Activated CD8-positive, alpha-beta T cell treated with anti-CD3 and anti-CD28 coated beads, Interleukin-2, amount 10 ng/mL, durations not matched to agents 7 days and 5 days (primary cell): ENCODE measurements around the gene MSH2. TPM values are rescaled to one million over a fixed set of nuclear protein-coding genes. Genes with fewer than 3 reads are reported as not detected.
"Not testable (repeated sequence)": the region's sequence is repeated elsewhere in the genome, so short reads cannot be mapped to it uniquely, and the experiment has no call there.

Experiments used
- ATAC-seq: fragments of 150-1000 bp; cut with Tn5 transposase; one replicate; pipeline ENCODE4 v1.10.0; 2021; ENCODE audit warnings: moderate library complexity
- CTCF ChIA-PET: fragments of 350-600 bp; sonication (Branson Sonifier 250); formaldehyde crosslinking; loops from one replicate; lab custom pipeline; 2021; ENCODE audit warnings: antibody characterized with exemption; lab: Charles Lee
- POLR2A ChIA-PET: fragments of 350-600 bp; sonication (Branson Sonifier 250); formaldehyde crosslinking; loops from one replicate; lab custom pipeline; 2021; ENCODE audit warnings: antibody characterized with exemption; lab: Charles Lee
- DNase-seq: peaks from one replicate; pipeline ENCODE4 v3.0.0-alpha.2; 2020
- H3K27ac Mint-ChIP-seq: one replicate; pipeline ENCODE4 v1.8.0; 2021; ENCODE audit warnings: mild to moderate bottlenecking, mixed read lengths
- H3K27me3 Mint-ChIP-seq: one replicate; pipeline ENCODE4 v1.8.0; 2021; ENCODE audit warnings: low read depth, mixed read lengths
- H3K36me3 Mint-ChIP-seq: one replicate; pipeline ENCODE4 v1.8.0; 2021; ENCODE audit warnings: low read depth, mixed read lengths
- H3K4me1 Mint-ChIP-seq: one replicate; pipeline ENCODE4 v1.8.0; 2021; ENCODE audit warnings: low read depth, mixed read lengths
- H3K4me3 Mint-ChIP-seq: one replicate; pipeline ENCODE4 v1.8.0; 2021; ENCODE audit warnings: mild to moderate bottlenecking, mixed read lengths
- H3K9me3 Mint-ChIP-seq: one replicate; pipeline ENCODE4 v1.8.0; 2022; ENCODE audit warnings: mixed read lengths; ENCODE audit not compliant: insufficient read depth
- total RNA-seq, 2 experiments: library from RNA; stranded (reverse); gene quantifications; one replicate each; pipeline ENCODE4 v1.2.3, GENCODE V29; 2021

MSH2 gene
- total RNA-seq, 2 experiments from 2014 or later, result 52.5 to 59.3 TPM

GRCh38 chr2:47499621-47500309, 96.8 kb downstream of the MSH2 start:
- H3K36me3 Mint-ChIP-seq, result peaks cover 29% of the 10 kb centered on the region
- ChIA-PET CTCF (no interaction called here), POLR2A (no interaction called here)
- H3K27ac Mint-ChIP-seq, result peak overlapping the region; percentile 43
- ATAC-seq (no peak), DNase-seq (no peak)
- H3K27me3 Mint-ChIP-seq, result no peaks in the 10 kb centered on the region
- peaks cover 18% of the 10 kb centered on the region for H3K9me3 Mint-ChIP-seq
- H3K4me3 Mint-ChIP-seq, result no peak overlapping the region
- peaks cover 20% of the 10 kb centered on the region for H3K4me1 Mint-ChIP-seq

- CTCF ChIA-PET, result interaction anchor here (1.0 to 1.9 kb wide), 3 partner anchors 9 to 99 kb away, joined by 3 to 13 read pairs (median 3); partner anchors contain the start of gene MSH2
- H3K4me3 Mint-ChIP-seq, result peak overlapping the region; percentile 42
These were observed 98.6 kb downstream of the MSH2 start for GRCh38 chr2:47501374-47502200.

GRCh38 chr2:47502498-47502897, 99.5 kb downstream of the MSH2 start:
- Mint-ChIP-seq H3K36me3 (peaks cover 38% of the 10 kb centered on the region), H3K27ac (peak overlapping the region; percentile 68), H3K4me1 (peaks cover 20% of the 10 kb centered on the region), H3K9me3 (peaks cover 23% of the 10 kb centered on the region)
- not testable (repeated sequence) for H3K27me3 Mint-ChIP-seq, ATAC-seq, DNase-seq, H3K4me3 Mint-ChIP-seq
- POLR2A ChIA-PET, result interaction anchor here (0.7 kb wide), 1 partner anchor 19 kb away, joined by 3 read pairs; no protein-coding TSS in a partner anchor
- CTCF ChIA-PET, result interaction anchor here (1.1 kb wide), 1 partner anchor 100 kb away, joined by 3 read pairs; the partner anchor contains the start of gene MSH2

More at GRCh38 chr2:47501374-47502200, 98.6 kb downstream of the MSH2 start:
- POLR2A ChIA-PET, result interaction anchor here (0.7 to 1.2 kb wide), 4 partner anchors 10 to 20 kb away, joined by 3 to 5 read pairs (median 4); no protein-coding TSS in a partner anchor
- DNase-seq (peak; percentile 36), ATAC-seq (peak; percentile 42)
- no peaks in the 10 kb centered on the region for H3K27me3 Mint-ChIP-seq
- H3K4me1 Mint-ChIP-seq, result peaks cover 20% of the 10 kb centered on the region
- peak overlapping the region; percentile 92 for H3K27ac Mint-ChIP-seq
- H3K36me3 Mint-ChIP-seq, result peaks cover 38% of the 10 kb centered on the region
- peaks cover 26% of the 10 kb centered on the region for H3K9me3 Mint-ChIP-seq

GRCh38 chr2:47503481-47504070, 100.6 kb downstream of the MSH2 start:
- ChIA-PET POLR2A (no interaction called here), CTCF (no interaction called here)
- no peaks in the 10 kb centered on the region for H3K27me3 Mint-ChIP-seq
- H3K4me3 Mint-ChIP-seq, result no peak overlapping the region
- DNase-seq, result no peak
- ATAC-seq, result no peak
- H3K4me1 Mint-ChIP-seq, result peaks cover 23% of the 10 kb centered on the region
- no peak overlapping the region for H3K27ac Mint-ChIP-seq
- H3K36me3 Mint-ChIP-seq, result peaks cover 39% of the 10 kb centered on the region
- peaks cover 26% of the 10 kb centered on the region for H3K9me3 Mint-ChIP-seq

DNA sequence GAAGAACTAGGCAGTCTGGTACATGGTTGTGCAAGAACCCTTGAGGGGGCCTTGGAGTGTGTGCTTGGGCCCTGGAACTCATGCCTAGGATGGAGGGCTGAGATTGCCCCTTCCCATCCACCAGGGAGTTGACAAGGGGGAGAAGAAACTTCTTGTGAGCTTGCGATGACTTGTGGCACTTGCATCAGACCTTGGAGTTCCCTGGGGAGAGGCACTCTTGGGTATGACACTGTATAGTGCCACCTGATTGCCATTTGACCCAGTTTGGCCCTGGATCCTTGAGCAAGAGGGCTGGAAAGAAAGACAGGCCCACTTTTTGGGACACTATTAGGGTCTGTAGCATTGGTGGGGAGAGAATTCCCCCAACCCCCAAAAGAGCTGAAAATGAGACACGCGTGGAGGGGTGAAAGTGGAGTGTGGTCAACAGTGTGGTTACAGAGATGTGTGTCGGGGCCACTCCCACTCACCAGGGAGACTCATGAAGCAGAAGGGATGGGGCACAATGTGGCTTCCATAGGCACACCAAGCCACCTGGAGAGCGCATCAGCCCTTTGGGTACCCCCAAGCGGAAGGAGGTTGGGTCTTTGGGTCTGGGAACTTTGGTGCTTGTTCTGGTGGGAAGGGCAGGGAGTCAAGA, 101.3 kb downstream of the MSH2 start:
- peaks cover 42% of the 10 kb centered on the region for H3K36me3 Mint-ChIP-seq
- POLR2A ChIA-PET, result no interaction called here
- H3K4me3 Mint-ChIP-seq, result no peak overlapping the region
- H3K9me3 Mint-ChIP-seq, result peaks cover 30% of the 10 kb centered on the region
- no peak overlapping the region for H3K27ac Mint-ChIP-seq
- peaks cover 30% of the 10 kb centered on the region for H3K4me1 Mint-ChIP-seq
- DNase-seq, result no peak
- CTCF ChIA-PET, result no interaction called here
- no peak for ATAC-seq
- no peaks in the 10 kb centered on the region for H3K27me3 Mint-ChIP-seq

DNA sequence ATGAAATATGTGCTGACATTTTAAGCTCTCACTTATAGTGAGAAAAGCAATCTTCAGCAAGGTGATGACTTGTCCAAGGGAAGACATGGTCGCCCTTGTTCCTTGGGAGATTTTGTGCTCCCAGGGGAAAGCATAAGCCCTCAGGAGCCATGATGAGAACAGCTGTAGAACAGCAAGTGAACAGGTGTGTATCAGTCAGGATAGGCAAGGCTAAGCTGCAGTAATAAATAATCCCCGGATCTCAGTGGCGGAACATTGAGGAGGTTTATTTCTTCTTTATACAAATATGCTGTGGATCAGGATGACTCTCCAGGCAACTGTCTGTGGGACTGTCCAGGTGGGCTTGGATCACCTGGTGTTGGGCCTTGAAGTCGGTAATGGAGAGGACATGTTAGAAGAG, 103.1 kb downstream of the MSH2 start:
- Mint-ChIP-seq H3K36me3 (peaks cover 34% of the 10 kb centered on the region), H3K4me3 (no peak overlapping the region), H3K27me3 (no peaks in the 10 kb centered on the region), H3K27ac (no peak overlapping the region), H3K4me1 (peaks cover 35% of the 10 kb centered on the region), H3K9me3 (peaks cover 20% of the 10 kb centered on the region)
- ChIA-PET POLR2A (no interaction called here), CTCF (interaction anchor here (1.2 kb wide), 1 partner anchor 15 kb away, joined by 4 read pairs; no protein-coding TSS in a partner anchor)
- no peak for DNase-seq
- no peak for ATAC-seq

DNA sequence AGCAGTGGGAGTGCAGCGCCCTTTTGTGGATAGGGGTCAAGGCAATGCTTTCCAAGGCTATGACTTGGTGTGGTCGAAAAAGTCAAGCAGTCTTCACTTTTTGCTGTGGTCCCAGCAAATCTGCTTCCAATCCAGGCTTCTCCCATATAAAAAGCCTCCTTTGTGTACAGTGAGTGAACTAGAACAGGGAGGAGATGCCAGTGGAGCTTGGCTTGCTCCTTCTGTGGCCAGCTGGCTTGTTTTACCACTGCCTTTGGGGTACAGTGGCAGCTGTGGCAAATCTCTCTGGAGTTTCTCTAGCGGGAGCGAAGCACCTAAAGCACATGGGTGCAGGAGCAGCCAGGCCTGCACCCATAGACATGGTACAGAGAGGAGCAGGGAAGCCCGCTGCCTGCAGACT, 103.5 kb downstream of the MSH2 start:
- Mint-ChIP-seq H3K9me3 (peaks cover 20% of the 10 kb centered on the region), H3K27me3 (no peaks in the 10 kb centered on the region), H3K27ac (no peak overlapping the region), H3K4me1 (peaks cover 31% of the 10 kb centered on the region), H3K36me3 (peaks cover 31% of the 10 kb centered on the region), H3K4me3 (no peak overlapping the region)
- CTCF ChIA-PET, result interaction anchor here (1.2 kb wide), 1 partner anchor 15 kb away, joined by 4 read pairs; no protein-coding TSS in a partner anchor
- POLR2A ChIA-PET, result no interaction called here
- ATAC-seq, result no peak
- DNase-seq, result no peak

DNA sequence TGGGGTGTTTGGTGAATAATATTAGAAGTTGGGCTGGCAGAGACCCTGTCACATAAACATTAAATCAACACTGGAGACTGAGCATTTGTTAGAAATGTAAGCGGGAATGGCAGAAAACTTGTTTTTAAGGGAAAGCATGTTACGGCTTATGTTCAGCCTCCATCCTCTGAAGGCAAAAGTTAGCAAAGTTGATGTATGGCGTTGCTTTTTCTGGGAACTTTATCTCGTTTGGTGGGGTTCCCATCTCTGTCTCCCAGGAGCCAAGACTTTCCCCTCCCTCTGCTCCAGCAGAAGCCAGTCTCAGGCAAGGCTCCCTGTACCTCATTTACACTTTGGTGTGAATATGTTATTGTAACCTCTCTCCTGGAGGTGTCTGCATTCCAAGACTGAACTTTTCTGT, 105.1 kb downstream of the MSH2 start:
- CTCF ChIA-PET, result interaction anchor here (4.6 kb wide), 1 partner anchor 13 kb away, joined by 17 read pairs; no protein-coding TSS in a partner anchor
- POLR2A ChIA-PET, result no interaction called here
- DNase-seq, result no peak
- no peak for ATAC-seq
- no peak overlapping the region for H3K4me3 Mint-ChIP-seq
- H3K36me3 Mint-ChIP-seq, result peaks cover 25% of the 10 kb centered on the region
- peaks cover 21% of the 10 kb centered on the region for H3K4me1 Mint-ChIP-seq
- no peak overlapping the region for H3K27ac Mint-ChIP-seq
- peaks cover 20% of the 10 kb centered on the region for H3K9me3 Mint-ChIP-seq
- H3K27me3 Mint-ChIP-seq, result no peaks in the 10 kb centered on the region

DNA sequence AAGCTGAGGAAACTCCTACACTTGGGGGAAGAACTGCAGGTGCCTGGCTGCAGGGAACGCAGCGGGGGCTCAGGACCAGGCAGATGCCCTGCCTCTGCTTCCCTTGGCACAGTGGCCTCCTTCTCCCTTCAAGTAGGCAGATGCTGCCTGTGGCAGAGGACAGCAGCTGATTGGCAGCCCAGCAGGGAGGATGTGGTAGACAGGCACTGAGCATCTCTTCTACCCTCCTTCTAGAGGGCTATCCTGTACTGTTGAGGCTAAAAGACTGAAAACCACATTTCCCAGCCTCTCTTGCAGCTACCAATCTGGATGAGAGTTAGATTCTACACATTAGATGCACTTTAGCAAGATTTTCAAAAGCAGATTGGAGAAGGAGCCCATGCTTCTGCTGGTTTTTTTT, 105.7 kb downstream of the MSH2 start:
- no peak for ATAC-seq
- POLR2A ChIA-PET, result interaction anchor here (0.6 kb wide), 1 partner anchor 196 kb away, joined by 3 read pairs; no protein-coding TSS in a partner anchor

DNA sequence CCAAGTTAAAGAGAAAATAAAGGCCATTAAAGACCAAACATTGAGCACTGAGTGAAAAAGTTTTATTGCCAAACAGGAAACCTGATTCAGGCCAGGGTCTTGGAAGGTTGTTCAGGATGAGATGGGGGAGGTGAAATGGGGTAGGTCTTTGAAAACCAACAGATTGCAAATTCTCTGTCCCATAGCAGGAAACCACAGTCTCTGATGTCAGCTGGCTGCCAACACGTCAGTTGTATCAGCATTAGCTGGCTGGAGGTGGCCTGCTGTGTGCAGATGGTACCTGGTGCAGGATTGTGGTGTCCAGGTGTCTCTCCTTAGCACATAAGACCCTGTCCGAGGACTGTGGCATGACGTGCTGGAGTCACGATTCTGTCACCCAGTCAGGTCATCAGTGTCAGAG, 106.3 kb downstream of the MSH2 start:
- Mint-ChIP-seq H3K27me3 (no peaks in the 10 kb centered on the region), H3K4me3 (no peak overlapping the region), H3K36me3 (peaks cover 23% of the 10 kb centered on the region), H3K4me1 (peaks cover 21% of the 10 kb centered on the region), H3K9me3 (peaks cover 20% of the 10 kb centered on the region), H3K27ac (no peak overlapping the region)
- DNase-seq, result no peak
- ATAC-seq, result no peak
- CTCF ChIA-PET, result interaction anchor here (4.6 kb wide), 1 partner anchor 12 kb away, joined by 17 read pairs; no protein-coding TSS in a partner anchor
- POLR2A ChIA-PET, result interaction anchor here (0.6 kb wide), 1 partner anchor 195 kb away, joined by 3 read pairs; no protein-coding TSS in a partner anchor

More for the DNA sequence above, 105.7 kb downstream of the MSH2 start:
- Mint-ChIP-seq H3K27me3 (no peaks in the 10 kb centered on the region), H3K4me1 (peaks cover 21% of the 10 kb centered on the region), H3K36me3 (peaks cover 25% of the 10 kb centered on the region), H3K9me3 (peaks cover 20% of the 10 kb centered on the region), H3K4me3 (no peak overlapping the region), H3K27ac (no peak overlapping the region)
- no peak for DNase-seq
- CTCF ChIA-PET, result interaction anchor here (4.6 kb wide), 1 partner anchor 12 kb away, joined by 17 read pairs; no protein-coding TSS in a partner anchor
